ENCODE data around the gene MARCHF2. TPM values are rescaled to one million over a fixed set of nuclear protein-coding genes. Genes with fewer than 3 reads are reported as not detected.

The MARCHF2 gene
- total RNA-seq, 1 donor from 2014 or later = 8.1 TPM

DNA sequence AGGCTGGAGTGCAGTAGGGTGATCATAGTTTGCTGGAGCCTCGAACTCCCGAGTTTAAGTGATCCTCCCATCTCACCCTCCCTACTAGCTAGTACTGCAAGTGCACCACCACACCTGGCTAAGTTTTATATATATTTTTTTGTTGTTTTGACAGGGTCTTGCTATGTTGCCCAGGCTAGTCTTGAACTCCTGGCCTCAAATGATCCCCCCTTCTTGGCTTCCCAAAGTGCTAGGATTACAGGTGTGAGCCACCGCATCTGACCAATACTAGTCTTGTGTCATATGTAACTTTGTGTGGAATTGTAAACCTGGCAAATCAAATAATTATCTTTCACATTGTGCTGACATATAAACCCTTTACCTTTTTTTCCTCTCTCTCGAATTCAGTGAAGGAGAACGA is 41.9 kb downstream of the MARCHF2 start:
- Mint-ChIP-seq H3K4me3 (no peak overlapping the region), H3K36me3 (ENCODE audit: low read depth) (peaks cover 42% of the 10 kb centered on the region), H3K4me1 (ENCODE audit: low read depth) (peaks cover 74% of the 10 kb centered on the region), H3K27me3 (ENCODE audit: insufficient read depth) (no peaks in the 10 kb centered on the region), H3K27ac (no peak overlapping the region), H3K9me3 (no peaks in the 10 kb centered on the region)
- DNase-seq (ENCODE audit: low spot score) = no peak
- intact Hi-C loops (cut with micrococcal nuclease) = no loop called here

DNA sequence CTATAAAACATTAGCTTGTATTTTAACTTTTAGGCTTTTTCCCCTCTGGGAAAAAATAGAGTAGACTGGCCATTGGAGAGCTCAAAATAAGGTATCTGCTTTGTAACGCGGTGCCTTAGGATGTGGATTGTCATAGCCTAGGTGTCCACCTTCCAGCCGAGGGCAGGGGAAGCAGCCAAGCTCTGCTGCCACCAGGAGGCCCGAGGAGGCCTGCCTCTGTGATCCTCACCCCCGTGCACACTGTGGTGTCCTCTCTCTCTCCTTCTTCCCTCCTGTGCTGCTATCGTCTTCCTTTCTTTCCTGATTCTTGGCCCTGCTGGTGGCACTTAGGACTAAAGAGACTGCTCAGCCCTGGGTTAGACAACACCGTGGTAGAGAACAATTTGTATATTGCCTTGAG is 43.0 kb downstream of the MARCHF2 start:
- intact Hi-C loops (cut with micrococcal nuclease) = no loop called here
- Mint-ChIP-seq H3K4me1 (ENCODE audit: low read depth) (peaks cover 81% of the 10 kb centered on the region), H3K4me3 (no peak overlapping the region), H3K27me3 (ENCODE audit: insufficient read depth) (no peaks in the 10 kb centered on the region), H3K27ac (peak overlapping the region; percentile 53), H3K9me3 (no peaks in the 10 kb centered on the region), H3K36me3 (ENCODE audit: low read depth) (peaks cover 44% of the 10 kb centered on the region)
- DNase-seq (ENCODE audit: low spot score) = no peak

DNA sequence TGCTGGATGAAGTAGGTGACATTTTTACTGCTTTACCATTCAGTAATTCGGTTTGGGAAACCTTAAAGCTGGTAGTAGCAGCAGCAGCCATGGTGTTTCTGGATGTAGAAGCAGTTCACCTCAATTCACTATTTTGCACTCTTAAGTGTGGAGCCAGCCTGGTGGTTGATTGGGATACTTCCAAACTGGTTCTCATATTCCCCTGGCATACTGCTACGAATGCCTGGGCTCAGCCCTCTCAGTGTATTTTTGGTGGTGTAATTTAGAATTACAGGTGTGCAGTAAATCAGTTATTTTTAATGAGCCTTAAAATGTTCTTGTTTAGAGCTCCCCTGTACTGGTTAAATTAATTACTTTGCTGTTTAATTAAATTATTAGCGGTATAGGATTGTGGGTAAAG is 44.1 kb downstream of the MARCHF2 start:
- no peak for DNase-seq (ENCODE audit: low spot score)
- no peaks in the 10 kb centered on the region for H3K9me3 Mint-ChIP-seq
- H3K36me3 Mint-ChIP-seq (ENCODE audit: low read depth) = peaks cover 40% of the 10 kb centered on the region
- no peak overlapping the region for H3K4me3 Mint-ChIP-seq
- H3K27ac Mint-ChIP-seq = no peak overlapping the region
- intact Hi-C loops (cut with micrococcal nuclease) = no loop called here
- H3K4me1 Mint-ChIP-seq (ENCODE audit: low read depth) = peaks cover 71% of the 10 kb centered on the region
- H3K27me3 Mint-ChIP-seq (ENCODE audit: insufficient read depth) = no peaks in the 10 kb centered on the region

DNA sequence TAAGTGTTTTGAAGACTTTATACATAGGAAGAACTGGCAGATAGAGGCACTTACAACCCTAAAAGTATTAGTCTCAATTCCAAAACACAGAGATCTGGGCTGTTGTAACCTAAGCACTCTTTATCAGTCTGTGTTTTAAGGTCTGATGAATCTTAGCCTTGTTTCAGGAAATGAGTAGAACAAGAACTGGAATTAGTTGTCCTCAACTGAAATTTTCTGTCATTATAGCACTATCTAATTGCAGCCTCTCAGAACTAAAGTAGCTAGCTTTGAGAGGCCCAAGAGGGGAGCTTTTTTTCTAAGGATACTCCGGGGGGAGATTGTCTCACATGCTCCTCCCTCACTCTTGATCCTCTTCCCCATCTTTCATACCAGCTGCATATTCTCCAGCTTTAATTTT is 44.7 kb downstream of the MARCHF2 start:
- intact Hi-C loops (cut with micrococcal nuclease) = no loop called here
- no peak for DNase-seq (ENCODE audit: low spot score)
- Mint-ChIP-seq H3K27ac (no peak overlapping the region), H3K4me3 (no peak overlapping the region), H3K27me3 (ENCODE audit: insufficient read depth) (no peaks in the 10 kb centered on the region), H3K36me3 (ENCODE audit: low read depth) (peaks cover 41% of the 10 kb centered on the region), H3K9me3 (no peaks in the 10 kb centered on the region), H3K4me1 (ENCODE audit: low read depth) (peaks cover 66% of the 10 kb centered on the region)

DNA sequence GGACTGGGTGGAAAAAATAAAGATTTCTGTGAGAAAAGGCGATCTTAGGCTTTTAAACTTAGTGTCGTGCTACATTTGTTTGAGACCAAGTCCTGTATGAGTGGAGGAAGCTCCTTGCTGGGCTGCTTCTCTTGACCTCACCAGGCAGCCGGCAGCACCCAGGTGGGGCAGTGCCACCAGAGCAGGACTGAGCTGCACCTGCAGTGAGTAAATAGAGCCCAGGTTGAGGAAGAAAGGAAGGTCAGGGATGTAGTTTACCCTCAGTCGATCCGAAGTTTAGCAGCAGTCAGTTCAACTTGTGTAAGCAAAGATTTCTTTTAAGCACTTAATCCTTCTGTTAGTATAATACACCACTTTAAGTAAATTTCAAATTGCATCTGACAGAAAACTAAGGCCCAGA is 45.3 kb downstream of the MARCHF2 start:
- H3K27ac Mint-ChIP-seq = no peak overlapping the region
- H3K36me3 Mint-ChIP-seq (ENCODE audit: low read depth) = peaks cover 44% of the 10 kb centered on the region
- no peaks in the 10 kb centered on the region for H3K9me3 Mint-ChIP-seq
- no peak for DNase-seq (ENCODE audit: low spot score)
- H3K4me3 Mint-ChIP-seq = no peak overlapping the region
- no peaks in the 10 kb centered on the region for H3K27me3 Mint-ChIP-seq (ENCODE audit: insufficient read depth)
- peaks cover 66% of the 10 kb centered on the region for H3K4me1 Mint-ChIP-seq (ENCODE audit: low read depth)
- intact Hi-C loops (cut with micrococcal nuclease) = no loop called here

DNA sequence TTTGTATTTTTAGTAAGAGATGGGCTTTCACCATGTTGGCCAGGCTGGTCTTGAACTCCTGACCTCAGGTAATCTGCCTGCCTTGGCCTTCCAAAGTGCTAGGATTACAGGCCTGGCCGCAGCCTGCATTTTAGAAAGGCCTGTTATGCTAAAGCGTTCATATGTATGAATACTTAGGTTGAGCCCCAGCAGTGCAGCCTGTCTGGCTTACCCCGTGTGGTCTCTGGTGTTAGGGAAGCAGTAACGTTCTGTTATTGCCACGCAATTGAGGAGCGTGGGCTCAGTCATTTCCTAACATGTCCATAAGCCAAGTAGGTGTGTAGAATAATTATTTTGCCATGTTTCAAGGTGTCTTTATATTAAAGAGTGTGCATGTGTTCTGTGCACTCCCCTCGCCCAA is 46.0 kb downstream of the MARCHF2 start:
- peaks cover 44% of the 10 kb centered on the region for H3K36me3 Mint-ChIP-seq (ENCODE audit: low read depth)
- no peak for DNase-seq (ENCODE audit: low spot score)
- intact Hi-C loops (cut with micrococcal nuclease) = no loop called here
- peaks cover 60% of the 10 kb centered on the region for H3K4me1 Mint-ChIP-seq (ENCODE audit: low read depth)
- no peaks in the 10 kb centered on the region for H3K27me3 Mint-ChIP-seq (ENCODE audit: insufficient read depth)
- no peaks in the 10 kb centered on the region for H3K9me3 Mint-ChIP-seq
- H3K27ac Mint-ChIP-seq = peak overlapping the region; percentile 6
- no peak overlapping the region for H3K4me3 Mint-ChIP-seq

DNA sequence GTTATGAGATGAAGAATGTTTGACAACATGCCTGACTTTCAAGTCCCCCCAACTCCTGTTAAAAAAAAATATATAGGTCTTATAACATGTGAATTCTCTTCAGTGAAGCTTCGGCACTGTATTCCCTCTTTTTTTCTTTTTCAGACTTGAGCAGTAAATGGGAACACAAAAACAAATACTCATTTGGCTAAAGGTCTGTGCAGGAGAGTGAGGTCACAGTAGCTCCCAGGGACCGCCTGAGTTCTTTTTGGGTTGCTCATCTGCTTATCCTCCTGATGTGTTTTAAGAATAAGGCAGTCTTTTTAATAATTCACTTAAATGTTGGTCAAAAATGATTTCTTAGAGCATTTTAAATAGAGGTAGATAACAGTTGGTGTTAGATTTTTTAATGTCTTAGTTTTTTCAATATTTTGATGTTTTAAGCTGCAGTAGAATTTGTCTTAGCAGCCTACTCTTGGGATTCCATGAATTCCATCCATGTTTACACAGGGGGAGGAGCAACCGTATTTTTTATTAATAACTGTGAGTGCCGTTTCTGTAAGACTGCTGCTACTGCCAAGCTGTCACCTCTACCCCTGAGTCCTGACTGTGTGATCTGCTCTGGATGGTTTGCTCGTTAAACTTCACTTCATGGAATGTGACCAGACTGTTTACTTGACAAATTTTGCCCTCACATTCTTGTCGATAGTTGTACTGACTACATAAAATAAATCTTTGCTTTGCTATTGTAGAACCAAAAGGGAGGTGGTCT is 46.6 kb downstream of the MARCHF2 start:
- Mint-ChIP-seq H3K36me3 (ENCODE audit: low read depth) (peaks cover 46% of the 10 kb centered on the region), H3K4me1 (ENCODE audit: low read depth) (peaks cover 54% of the 10 kb centered on the region), H3K27ac (peak overlapping the region; percentile 83), H3K27me3 (ENCODE audit: insufficient read depth) (no peaks in the 10 kb centered on the region), H3K9me3 (no peaks in the 10 kb centered on the region), H3K4me3 (no peak overlapping the region)
- intact Hi-C loops (cut with micrococcal nuclease) = no loop called here
- no peak for DNase-seq (ENCODE audit: low spot score)

DNA sequence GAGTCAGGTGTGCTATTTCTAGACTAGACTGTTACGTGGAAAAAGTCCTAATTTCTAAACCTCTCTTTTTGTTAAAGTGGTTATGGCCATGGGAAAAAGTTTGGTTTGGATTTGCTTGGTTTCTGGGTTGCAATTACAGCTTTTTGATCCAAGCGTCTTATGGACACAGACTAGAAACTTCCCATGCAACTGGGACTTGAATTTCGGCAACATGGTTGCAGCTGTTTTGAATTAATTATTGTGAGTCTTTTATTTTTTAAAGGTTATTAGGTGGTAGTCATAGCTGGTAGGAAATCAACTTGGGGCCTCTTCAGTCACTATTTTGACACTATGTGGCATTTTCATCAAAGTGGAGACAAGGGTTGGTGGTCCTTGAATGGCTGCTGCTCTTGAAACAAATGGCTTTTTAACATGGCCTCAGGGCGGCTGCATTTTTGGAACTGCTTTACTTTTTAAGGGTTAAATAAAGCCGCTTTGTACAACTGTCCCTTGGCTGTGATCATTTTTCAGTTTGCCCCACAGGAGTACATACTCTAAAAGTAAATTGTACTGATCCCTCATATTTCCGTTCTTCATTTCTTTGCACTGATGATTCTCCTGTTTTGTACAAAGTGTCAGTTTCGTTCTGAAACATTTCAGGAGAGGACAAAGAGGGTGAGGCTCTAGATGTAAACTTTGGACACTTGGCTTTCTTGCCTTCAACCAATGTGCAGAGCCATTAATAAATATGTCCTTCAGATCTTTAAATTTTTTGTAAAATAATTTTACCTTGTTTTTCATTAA is 47.6 kb downstream of the MARCHF2 start:
- Mint-ChIP-seq H3K36me3 (ENCODE audit: low read depth) (peaks cover 52% of the 10 kb centered on the region), H3K4me1 (ENCODE audit: low read depth) (peaks cover 45% of the 10 kb centered on the region), H3K27me3 (ENCODE audit: insufficient read depth) (no peaks in the 10 kb centered on the region), H3K9me3 (no peaks in the 10 kb centered on the region), H3K4me3 (no peak overlapping the region), H3K27ac (no peak overlapping the region)
- intact Hi-C loops (cut with micrococcal nuclease) = no loop called here
- no peak for DNase-seq (ENCODE audit: low spot score)

DNA sequence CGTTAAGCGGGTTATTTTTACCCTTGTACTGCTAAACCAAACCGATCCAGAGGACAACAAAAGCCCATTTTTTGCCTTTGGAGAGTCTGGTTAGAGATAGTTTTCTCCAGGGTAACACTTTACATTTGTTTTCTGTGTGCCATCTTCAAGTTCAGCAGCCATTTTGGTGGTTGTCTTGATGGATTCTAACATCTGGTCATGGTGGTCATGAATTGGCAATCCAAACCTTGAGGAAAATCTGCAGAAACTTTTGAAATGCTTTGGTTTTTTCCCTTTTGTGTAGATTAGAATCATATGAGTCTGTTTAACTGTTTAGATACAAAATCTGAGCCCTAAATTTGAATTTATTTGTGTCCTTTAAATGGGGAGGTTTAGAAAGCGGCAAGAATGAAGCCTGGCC is 48.3 kb downstream of the MARCHF2 start:
- Mint-ChIP-seq H3K36me3 (ENCODE audit: low read depth) (peaks cover 51% of the 10 kb centered on the region), H3K27ac (no peak overlapping the region), H3K4me1 (ENCODE audit: low read depth) (peaks cover 39% of the 10 kb centered on the region), H3K4me3 (no peak overlapping the region), H3K27me3 (ENCODE audit: insufficient read depth) (no peaks in the 10 kb centered on the region), H3K9me3 (no peaks in the 10 kb centered on the region)
- intact Hi-C loops (cut with micrococcal nuclease) = no loop called here
- DNase-seq (ENCODE audit: low spot score) = no peak

DNA sequence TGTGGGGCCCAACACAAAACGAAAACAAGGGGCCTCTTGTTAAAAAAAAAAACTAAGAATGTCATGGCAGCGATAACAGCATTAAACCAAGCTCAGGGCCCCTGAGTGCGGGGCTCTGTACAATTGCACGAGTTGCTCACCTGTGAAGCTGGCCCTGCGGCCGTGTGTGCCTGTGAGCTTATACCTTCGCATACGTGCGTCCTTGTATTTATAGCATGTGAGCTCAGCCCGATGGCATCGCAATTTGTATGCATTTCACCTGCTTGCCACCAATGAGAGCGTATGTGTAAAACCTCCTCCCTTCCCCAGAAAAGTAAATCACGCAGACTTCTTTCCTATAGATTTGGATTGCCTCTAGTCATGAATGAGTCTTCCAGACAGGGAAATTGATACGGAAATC is 48.8 kb downstream of the MARCHF2 start:
- H3K9me3 Mint-ChIP-seq = no peaks in the 10 kb centered on the region
- no peak overlapping the region for H3K27ac Mint-ChIP-seq
- intact Hi-C loops (cut with micrococcal nuclease) = no loop called here
- peaks cover 34% of the 10 kb centered on the region for H3K4me1 Mint-ChIP-seq (ENCODE audit: low read depth)
- peaks cover 50% of the 10 kb centered on the region for H3K36me3 Mint-ChIP-seq (ENCODE audit: low read depth)
- no peaks in the 10 kb centered on the region for H3K27me3 Mint-ChIP-seq (ENCODE audit: insufficient read depth)
- no peak for DNase-seq (ENCODE audit: low spot score)
- no peak overlapping the region for H3K4me3 Mint-ChIP-seq

DNA sequence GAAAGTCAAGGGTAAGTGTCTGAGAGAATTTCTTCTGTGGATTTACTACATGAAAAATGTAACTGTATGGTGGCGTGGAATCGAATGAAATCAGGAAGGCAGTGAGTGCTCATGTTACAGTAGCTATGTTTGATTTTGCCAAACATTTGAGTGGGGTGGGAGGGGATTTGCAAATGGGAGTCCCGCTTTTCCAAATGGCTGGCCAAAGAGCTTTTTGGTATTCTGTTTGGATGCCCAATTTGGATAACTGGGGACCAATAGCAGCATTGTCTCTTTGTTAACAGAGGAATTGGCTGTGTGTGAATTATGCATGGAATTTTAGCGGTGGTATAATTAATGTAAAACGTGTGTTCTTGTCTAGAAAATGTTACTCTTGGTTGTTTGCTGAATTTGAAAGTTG is 49.5 kb downstream of the MARCHF2 start:
- DNase-seq (ENCODE audit: low spot score) = no peak
- Mint-ChIP-seq H3K4me3 (no peak overlapping the region), H3K9me3 (no peaks in the 10 kb centered on the region), H3K36me3 (ENCODE audit: low read depth) (peaks cover 53% of the 10 kb centered on the region), H3K27ac (no peak overlapping the region), H3K27me3 (ENCODE audit: insufficient read depth) (no peaks in the 10 kb centered on the region), H3K4me1 (ENCODE audit: low read depth) (peaks cover 34% of the 10 kb centered on the region)
- intact Hi-C loops (cut with micrococcal nuclease) = no loop called here

DNA sequence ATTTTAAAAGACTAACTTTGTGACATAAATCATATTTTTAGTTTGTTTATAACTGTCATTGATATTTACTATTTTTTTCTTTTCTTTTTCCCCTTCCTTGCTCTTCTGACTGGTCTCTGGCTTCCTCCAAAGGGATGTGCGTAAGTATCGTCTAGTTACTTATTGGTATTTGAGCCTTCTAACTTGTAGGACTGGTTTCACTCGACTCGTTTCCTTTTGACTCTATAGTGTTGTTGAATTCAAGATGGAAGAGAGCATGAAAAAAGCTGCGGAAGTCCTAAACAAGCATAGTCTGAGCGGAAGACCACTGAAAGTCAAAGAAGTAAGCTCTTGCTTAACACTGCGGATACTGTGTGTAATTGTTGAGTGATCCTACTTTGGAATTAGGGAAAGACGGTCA is 50.3 kb downstream of the MARCHF2 start:
- H3K27me3 Mint-ChIP-seq (ENCODE audit: insufficient read depth) = no peaks in the 10 kb centered on the region
- peaks cover 55% of the 10 kb centered on the region for H3K36me3 Mint-ChIP-seq (ENCODE audit: low read depth)
- intact Hi-C loops (cut with micrococcal nuclease) = no loop called here
- no peak overlapping the region for H3K27ac Mint-ChIP-seq
- DNase-seq (ENCODE audit: low spot score) = no peak
- peaks cover 30% of the 10 kb centered on the region for H3K4me1 Mint-ChIP-seq (ENCODE audit: low read depth)
- no peaks in the 10 kb centered on the region for H3K9me3 Mint-ChIP-seq
- no peak overlapping the region for H3K4me3 Mint-ChIP-seq

DNA sequence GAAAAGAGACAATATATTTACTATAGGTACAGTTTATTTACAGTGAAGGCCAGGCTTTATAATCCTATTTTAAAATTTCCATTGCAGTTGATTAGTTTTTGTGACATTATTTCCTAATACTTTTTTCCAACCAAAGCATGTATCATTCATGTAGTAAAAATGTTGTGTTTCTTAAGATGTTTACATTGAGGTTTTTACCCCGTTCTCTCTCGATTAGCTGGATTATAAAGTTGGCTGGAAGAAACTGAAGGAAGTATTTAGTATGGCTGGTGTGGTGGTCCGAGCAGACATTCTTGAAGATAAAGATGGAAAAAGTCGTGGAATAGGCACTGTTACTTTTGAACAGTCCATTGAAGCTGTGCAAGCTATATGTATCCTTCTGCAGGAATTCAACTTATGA is 52.9 kb downstream of the MARCHF2 start:
- Mint-ChIP-seq H3K27ac (no peak overlapping the region), H3K9me3 (no peaks in the 10 kb centered on the region), H3K4me1 (ENCODE audit: low read depth) (peaks cover 22% of the 10 kb centered on the region), H3K4me3 (no peak overlapping the region), H3K27me3 (ENCODE audit: insufficient read depth) (no peaks in the 10 kb centered on the region), H3K36me3 (ENCODE audit: low read depth) (peaks cover 70% of the 10 kb centered on the region)
- no peak for DNase-seq (ENCODE audit: low spot score)
- intact Hi-C loops (cut with micrococcal nuclease) = no loop called here

Data from activated T-helper 1 cell treated with anti-CD3 and anti-CD28 coated beads, Interleukin-12 subunit alpha, Interleukin-12 subunit beta, Interleukin-2, Interleukin-4 antibody, amounts not matched to agents 30 ng/mL and 10 ng/mL and 1 ng/mL, durations not matched to agents 14 hours and 24 hours and 36 hours (primary cell).